ENCODE data around the gene SAXO1.

The SAXO1 gene

DNA sequence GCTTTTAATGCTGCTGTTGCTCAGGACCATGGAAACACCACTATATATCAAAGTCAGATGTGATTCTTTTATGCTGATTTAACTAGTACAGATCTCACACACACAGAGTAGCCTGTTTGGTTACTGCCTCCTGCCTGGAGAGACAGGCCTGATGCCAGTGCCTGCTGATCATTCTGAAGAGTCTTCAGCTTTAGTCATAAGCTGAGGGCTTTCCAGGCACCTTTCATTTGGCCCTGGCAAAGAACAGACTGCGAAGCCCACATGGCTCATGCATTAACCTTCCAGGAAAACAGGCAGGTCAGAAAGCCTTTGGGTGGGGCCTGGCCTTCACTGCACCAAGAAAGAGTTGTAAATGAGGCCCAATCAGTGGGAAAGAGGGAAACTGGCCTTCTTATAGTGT, 144.7 kb downstream of the SAXO1 start:
- Histone ChIP-seq H3K4me2 (ENCODE audit: low read length) (no peak overlapping the region), H4K20me1 (ENCODE audit: insufficient read depth, low read length) (no peaks in the 10 kb centered on the region), H3K36me3 (replicated peaks; ENCODE audit: low read depth, low read length) (no peaks in the 10 kb centered on the region), H3K4me1 (ENCODE audit: low read length) (peaks cover 23% of the 10 kb centered on the region), H3K9ac (ENCODE audit: low read length) (no peak overlapping the region), H2AFZ (ENCODE audit: low read depth, low read length) (no peak overlapping the region), H3K27ac (ENCODE audit: low read length) (no peak overlapping the region), H3K4me3 (ENCODE audit: low read length) (no peak overlapping the region), H3K9me3 (ENCODE audit: insufficient read depth, low read length) (no peaks in the 10 kb centered on the region), H3K27me3 (ENCODE audit: low read depth, low read length) (0 out of 2 replicates have a peak, but pooled peaks cover 4% of the 10 kb centered on the region), H3K79me2 (ENCODE audit: low read length) (no peaks in the 10 kb centered on the region)
- TF ChIP-seq EZH2phosphoT487 (IDR thresholded peaks at IDR 0.05; ENCODE audit: low read depth): no peak
- TF ChIP-seq, protein P1, sequence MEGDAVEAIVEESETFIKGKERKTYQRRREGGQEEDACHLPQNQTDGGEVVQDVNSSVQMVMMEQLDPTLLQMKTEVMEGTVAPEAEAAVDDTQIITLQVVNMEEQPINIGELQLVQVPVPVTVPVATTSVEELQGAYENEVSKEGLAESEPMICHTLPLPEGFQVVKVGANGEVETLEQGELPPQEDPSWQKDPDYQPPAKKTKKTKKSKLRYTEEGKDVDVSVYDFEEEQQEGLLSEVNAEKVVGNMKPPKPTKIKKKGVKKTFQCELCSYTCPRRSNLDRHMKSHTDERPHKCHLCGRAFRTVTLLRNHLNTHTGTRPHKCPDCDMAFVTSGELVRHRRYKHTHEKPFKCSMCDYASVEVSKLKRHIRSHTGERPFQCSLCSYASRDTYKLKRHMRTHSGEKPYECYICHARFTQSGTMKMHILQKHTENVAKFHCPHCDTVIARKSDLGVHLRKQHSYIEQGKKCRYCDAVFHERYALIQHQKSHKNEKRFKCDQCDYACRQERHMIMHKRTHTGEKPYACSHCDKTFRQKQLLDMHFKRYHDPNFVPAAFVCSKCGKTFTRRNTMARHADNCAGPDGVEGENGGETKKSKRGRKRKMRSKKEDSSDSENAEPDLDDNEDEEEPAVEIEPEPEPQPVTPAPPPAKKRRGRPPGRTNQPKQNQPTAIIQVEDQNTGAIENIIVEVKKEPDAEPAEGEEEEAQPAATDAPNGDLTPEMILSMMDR (IDR thresholded peaks at IDR 0.05; ENCODE audit: low read depth, low read length): no peak

- H3K9ac ChIP-seq (ENCODE audit: low read length): no peak overlapping the region
- TF ChIP-seq, protein P1 (IDR thresholded peaks at IDR 0.05; ENCODE audit: low read depth, low read length): no peak
- TF ChIP-seq EZH2phosphoT487 (IDR thresholded peaks at IDR 0.05; ENCODE audit: low read depth): no peak
- H3K27me3 ChIP-seq (ENCODE audit: low read depth, low read length): 0 out of 2 replicates have a peak, but pooled peaks cover 4% of the 10 kb centered on the region
- H3K4me3 ChIP-seq (ENCODE audit: low read length): no peak overlapping the region
- no peak overlapping the region for H3K27ac ChIP-seq (ENCODE audit: low read length)
- H4K20me1 ChIP-seq (ENCODE audit: insufficient read depth, low read length): no peaks in the 10 kb centered on the region
- H3K9me3 ChIP-seq (ENCODE audit: insufficient read depth, low read length): no peaks in the 10 kb centered on the region
- H3K79me2 ChIP-seq (ENCODE audit: low read length): no peaks in the 10 kb centered on the region
- H3K36me3 ChIP-seq (replicated peaks; ENCODE audit: low read depth, low read length): no peaks in the 10 kb centered on the region
- H3K4me2 ChIP-seq (ENCODE audit: low read length): no peak overlapping the region
- peaks cover 23% of the 10 kb centered on the region for H3K4me1 ChIP-seq (ENCODE audit: low read length)
- H2AFZ ChIP-seq (ENCODE audit: low read depth, low read length): no peak overlapping the region
These were observed 145.5 kb downstream of the SAXO1 start for GRCh38 chr9:18887546-18887945.

DNA sequence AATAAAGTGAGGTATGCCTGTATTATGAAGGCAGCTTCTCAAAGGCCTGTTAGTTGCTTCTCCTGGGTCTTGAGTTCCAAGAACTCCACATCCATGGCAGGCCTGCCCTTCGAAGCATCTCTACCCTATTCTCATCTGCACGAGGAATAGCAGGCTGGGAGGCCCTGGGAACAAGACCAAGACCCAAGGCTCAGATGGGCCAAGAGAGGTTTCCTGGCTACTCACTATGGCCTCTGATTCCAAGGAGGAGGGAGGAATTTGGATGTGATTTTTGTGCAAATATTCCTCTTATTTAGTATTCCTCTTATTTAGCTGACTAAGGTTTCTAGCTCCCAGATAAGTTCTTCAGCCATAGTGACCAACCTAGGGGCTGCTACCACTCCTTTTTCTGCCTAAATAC, 151.3 kb downstream of the SAXO1 start:
- no peaks in the 10 kb centered on the region for H3K36me3 ChIP-seq (replicated peaks; ENCODE audit: low read depth, low read length)
- H3K27ac ChIP-seq (ENCODE audit: low read length): no peak overlapping the region
- H3K27me3 ChIP-seq (ENCODE audit: low read depth, low read length): peaks cover 24% of the 10 kb centered on the region; the same call in 1 of the 2 replicates
- no peak overlapping the region for H3K4me3 ChIP-seq (ENCODE audit: low read length)
- H3K9me3 ChIP-seq (ENCODE audit: insufficient read depth, low read length): no peaks in the 10 kb centered on the region
- no peak for TF ChIP-seq EZH2phosphoT487 (IDR thresholded peaks at IDR 0.05; ENCODE audit: low read depth)
- TF ChIP-seq, protein P1 (IDR thresholded peaks at IDR 0.05; ENCODE audit: low read depth, low read length): no peak
- H3K9ac ChIP-seq (ENCODE audit: low read length): no peak overlapping the region
- H3K4me2 ChIP-seq (ENCODE audit: low read length): no peak overlapping the region
- no peaks in the 10 kb centered on the region for H4K20me1 ChIP-seq (ENCODE audit: insufficient read depth, low read length)
- H3K79me2 ChIP-seq (ENCODE audit: low read length): no peaks in the 10 kb centered on the region
- no peak overlapping the region for H2AFZ ChIP-seq (ENCODE audit: low read depth, low read length)
- no peaks in the 10 kb centered on the region for H3K4me1 ChIP-seq (ENCODE audit: low read length)

- no peaks in the 10 kb centered on the region for H4K20me1 ChIP-seq (ENCODE audit: insufficient read depth, low read length)
These were observed 155.0 kb downstream of the SAXO1 start for GRCh38 chr9:18877984-18878383.

More at GRCh38 chr9:18877984-18878383, 155.0 kb downstream of the SAXO1 start:
- H3K4me2 ChIP-seq (ENCODE audit: low read length): no peak overlapping the region
- H3K4me3 ChIP-seq (ENCODE audit: low read length): no peak overlapping the region
- no peak overlapping the region for H2AFZ ChIP-seq (ENCODE audit: low read depth, low read length)
- no peaks in the 10 kb centered on the region for H3K9me3 ChIP-seq (ENCODE audit: insufficient read depth, low read length)
- no peak overlapping the region for H3K27ac ChIP-seq (ENCODE audit: low read length)
- no peaks in the 10 kb centered on the region for H3K79me2 ChIP-seq (ENCODE audit: low read length)
- H3K27me3 ChIP-seq (ENCODE audit: low read depth, low read length): peaks cover 25% of the 10 kb centered on the region; the same call in 1 of the 2 replicates
- TF ChIP-seq, protein P1 (IDR thresholded peaks at IDR 0.05; ENCODE audit: low read depth, low read length): no peak
- TF ChIP-seq EZH2phosphoT487 (IDR thresholded peaks at IDR 0.05; ENCODE audit: low read depth): no peak
- H3K36me3 ChIP-seq (replicated peaks; ENCODE audit: low read depth, low read length): no peaks in the 10 kb centered on the region
- H3K9ac ChIP-seq (ENCODE audit: low read length): no peak overlapping the region
- no peaks in the 10 kb centered on the region for H3K4me1 ChIP-seq (ENCODE audit: low read length)

Measured in OCI-LY3 (cell line).